ENCODE measurements around the gene IQCN.

IQCN gene

GRCh38 chr19:18274219-18274780 lies at the start of gene IQCN:
Gene IQCN, minus strand, starts transcription at chr19:18274452. Its CDS starts 4,974 bp downstream, at chr19:18269478.
- DNase-seq (ENCODE audit: low read depth in 2 of 2, low spot score in 1 of 2): no peak

GRCh38 chr19:18322759-18323460 lies 48.7 kb upstream of the IQCN start, which contains the start of gene LSM4:
Gene LSM4, minus strand, starts transcription at chr19:18323076. Its CDS starts 56 bp downstream, at chr19:18323020.
- DNase-seq (ENCODE audit: low read depth in 2 of 2, low spot score in 1 of 2): peak; percentile 97 to 99

- no peak for DNase-seq (ENCODE audit: low read depth in 2 of 2, low spot score in 1 of 2)
Measured at GRCh38 chr19:18322318-18322758, 48.1 kb upstream of the IQCN start.

- no peak for DNase-seq (ENCODE audit: low read depth in 2 of 2, low spot score in 1 of 2)
Measured at GRCh38 chr19:18321734-18322102, 47.5 kb upstream of the IQCN start.

- no peak for DNase-seq (ENCODE audit: low read depth in 2 of 2, low spot score in 1 of 2)
Measured at GRCh38 chr19:18320865-18321733, 46.8 kb upstream of the IQCN start.

GRCh38 chr19:18319591-18320135 lies 45.4 kb upstream of the IQCN start:
- DNase-seq (ENCODE audit: low read depth in 2 of 2, low spot score in 1 of 2): no peak

GRCh38 chr19:18317961-18318800 lies 43.9 kb upstream of the IQCN start:
- DNase-seq (ENCODE audit: low read depth in 2 of 2, low spot score in 1 of 2): no peak

GRCh38 chr19:18313398-18313797 lies 39.1 kb upstream of the IQCN start:
- no peak for DNase-seq (ENCODE audit: low read depth in 2 of 2, low spot score in 1 of 2)

GRCh38 chr19:18312092-18312534 lies 37.9 kb upstream of the IQCN start:
- no peak for DNase-seq (ENCODE audit: low read depth in 2 of 2, low spot score in 1 of 2)

- no peak for DNase-seq (ENCODE audit: low read depth in 2 of 2, low spot score in 1 of 2)
Measured at GRCh38 chr19:18311502-18312091, 37.3 kb upstream of the IQCN start.

GRCh38 chr19:18310966-18311365 lies 36.7 kb upstream of the IQCN start:
- no peak for DNase-seq (ENCODE audit: low read depth in 2 of 2, low spot score in 1 of 2)

GRCh38 chr19:18310118-18310909 lies 36.1 kb upstream of the IQCN start:
- DNase-seq (ENCODE audit: low read depth in 2 of 2, low spot score in 1 of 2): no peak

- DNase-seq (ENCODE audit: low read depth in 2 of 2, low spot score in 1 of 2): no peak
Measured at GRCh38 chr19:18309525-18310064, 35.3 kb upstream of the IQCN start.

- no peak for DNase-seq (ENCODE audit: low read depth in 2 of 2, low spot score in 1 of 2)
Measured at GRCh38 chr19:18308948-18309325, 34.7 kb upstream of the IQCN start.

- no peak for DNase-seq (ENCODE audit: low read depth in 2 of 2, low spot score in 1 of 2)
Measured at GRCh38 chr19:18308051-18308947, 34.0 kb upstream of the IQCN start.

GRCh38 chr19:18307271-18307681 lies 33.0 kb upstream of the IQCN start:
- DNase-seq (ENCODE audit: low read depth in 2 of 2, low spot score in 1 of 2): no peak

- DNase-seq (ENCODE audit: low read depth in 2 of 2, low spot score in 1 of 2): no peak
Measured at GRCh38 chr19:18306888-18307260, 32.6 kb upstream of the IQCN start.

GRCh38 chr19:18306209-18306887 lies 32.1 kb upstream of the IQCN start:
- DNase-seq (ENCODE audit: low read depth in 2 of 2, low spot score in 1 of 2): no peak

All from stimulated activated CD8-positive, alpha-beta memory T cell treated with anti-CD3 and anti-CD28 coated beads, Interleukin-4, amount 100 ng/mL, for 1 hour (primary cell).